ENCODE measurements around the gene SWAP70.
"Not testable (repeated sequence)": the region's sequence is repeated elsewhere in the genome, so short reads cannot be mapped to it uniquely, and the experiment has no call there.

SWAP70 gene

DNA sequence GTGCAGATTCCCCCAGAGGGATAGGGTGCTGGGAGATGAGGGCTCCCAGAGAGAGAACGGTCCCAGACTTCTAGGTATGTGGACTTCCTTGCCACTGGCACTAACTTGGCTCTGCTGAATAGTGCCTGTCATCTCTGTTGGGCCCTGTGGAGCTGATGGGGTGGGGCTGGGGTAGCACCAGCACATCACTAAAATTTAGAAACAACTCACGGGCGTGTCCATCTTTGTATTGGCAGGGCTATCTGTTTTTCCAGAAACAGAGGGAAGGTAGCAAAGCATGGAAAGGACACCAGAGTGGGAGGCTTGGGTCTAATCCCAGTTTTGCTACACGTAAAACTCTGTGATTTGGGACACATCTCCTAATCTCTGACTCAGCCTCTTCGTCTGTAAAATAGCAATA is 25.8 kb downstream of the SWAP70 start:
- no peak for TF ChIP-seq Cebpa-rat (IDR thresholded peaks at IDR 0.05)
- Histone ChIP-seq H4K20me1 (peaks cover 0 to 100% (median 0%) of the 10 kb centered on the region in 11 experiments; a peak in 6 of 22 replicates), H3K27ac (peak overlapping the region; percentile 44 to 69 (median 63); a peak in 18 of 22 replicates), H3K4me3 (no peak overlapping the region), H3K4me2 (peak overlapping the region; percentile 57 to 87 (median 70)), H3K27me3 (no peaks in the 10 kb centered on the region), H3K9ac (peak overlapping the region; percentile 11 to 57 (median 39); a peak in 15 of 22 replicates), H3K36me3 (peaks cover 1 to 42% (median 7%) of the 10 kb centered on the region in 11 experiments; a peak in 21 of 22 replicates), H3K9me3 (replicated peaks in 1 of 11) (peaks cover 0 to 3% (median under 1%) of the 10 kb centered on the region in 11 experiments; a peak in 8 of 22 replicates), H3K4me1 (peaks cover 56 to 78% (median 60%) of the 10 kb centered on the region in 10 experiments)

DNA sequence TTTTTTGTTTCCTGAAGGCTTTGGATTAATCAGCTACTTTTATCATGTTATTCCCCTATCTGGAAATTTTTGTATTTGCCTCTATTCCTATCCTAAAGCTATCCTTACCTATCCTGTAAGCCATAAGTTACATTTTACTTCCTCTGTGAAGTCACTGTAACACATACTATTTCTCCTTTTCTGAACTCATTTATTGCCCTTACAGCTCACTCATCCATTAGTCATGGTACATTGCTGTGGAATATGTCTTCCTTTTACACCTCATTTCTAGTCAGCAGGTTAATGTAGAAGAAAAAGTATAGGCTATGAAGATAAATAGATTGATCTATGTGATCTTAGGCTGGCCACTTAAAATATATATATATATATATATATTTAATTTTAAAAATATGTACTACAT is 28.0 kb downstream of the SWAP70 start:
- no peak for TF ChIP-seq Cebpa-rat (IDR thresholded peaks at IDR 0.05)
- H3K36me3 ChIP-seq, result peaks cover 11 to 44% (median 17%) of the 10 kb centered on the region in 11 experiments
- peaks cover 56 to 73% (median 60%) of the 10 kb centered on the region in 10 experiments for H3K4me1 ChIP-seq
- no peaks in the 10 kb centered on the region for H3K27me3 ChIP-seq
- peak overlapping the region in 10 of 11 experiments; percentile 39 to 76 (median 66); a peak in 19 of 22 replicates for H3K27ac ChIP-seq
- peaks cover 0 to 92% (median 0%) of the 10 kb centered on the region in 11 experiments; a peak in 6 of 22 replicates for H4K20me1 ChIP-seq
- peaks cover 0 to 13% (median 7%) of the 10 kb centered on the region in 11 experiments; a peak in 14 of 22 replicates for H3K9me3 ChIP-seq (replicated peaks in 1 of 11)
- H3K4me3 ChIP-seq, result no peak overlapping the region
- H3K4me2 ChIP-seq, result peak overlapping the region; percentile 39 to 85 (median 65); a peak in 21 of 22 replicates
- H3K9ac ChIP-seq, result no peak overlapping the region

DNA sequence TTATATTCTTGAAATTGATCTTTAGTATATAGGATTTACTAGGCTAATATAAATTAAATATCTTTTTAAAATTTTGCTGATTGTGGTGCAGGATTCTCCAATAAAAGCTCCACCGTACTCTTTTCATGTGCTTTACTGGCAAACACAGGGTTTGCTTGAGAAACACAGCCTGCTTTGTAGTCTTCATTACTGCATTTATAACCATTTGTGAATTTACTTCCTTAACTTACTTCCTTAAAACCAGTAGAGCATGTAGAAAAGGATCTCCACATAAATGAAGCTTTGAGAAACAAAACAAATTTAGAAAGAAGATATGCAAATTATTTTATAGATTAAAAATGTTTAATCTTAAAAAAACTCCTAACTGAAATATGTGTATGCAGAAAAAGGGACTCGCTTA is 28.8 kb downstream of the SWAP70 start:
- Histone ChIP-seq H4K20me1 (peaks cover 0 to 92% (median 0%) of the 10 kb centered on the region in 11 experiments; a peak in 6 of 22 replicates), H3K27ac (peak overlapping the region; percentile 39 to 76 (median 65); a peak in 20 of 22 replicates), H3K27me3 (no peaks in the 10 kb centered on the region), H3K4me1 (peaks cover 56 to 65% (median 60%) of the 10 kb centered on the region in 10 experiments), H3K36me3 (peaks cover 11 to 42% (median 20%) of the 10 kb centered on the region in 11 experiments), H3K9me3 (replicated peaks in 1 of 11) (peaks cover 0 to 13% (median 7%) of the 10 kb centered on the region in 11 experiments; a peak in 14 of 22 replicates), H3K4me2 (peak overlapping the region; percentile 47 to 86 (median 73); a peak in 20 of 22 replicates), H3K9ac (peak overlapping the region in 7 of 11 experiments; percentile 16 to 42 (median 23); a peak in 7 of 22 replicates), H3K4me3 (no peak overlapping the region; a peak in 1 of 20 replicates)
- peak in 1 of 11 experiments; percentile 24; a peak in 1 of 22 replicates for TF ChIP-seq Cebpa-rat (IDR thresholded peaks at IDR 0.05)

DNA sequence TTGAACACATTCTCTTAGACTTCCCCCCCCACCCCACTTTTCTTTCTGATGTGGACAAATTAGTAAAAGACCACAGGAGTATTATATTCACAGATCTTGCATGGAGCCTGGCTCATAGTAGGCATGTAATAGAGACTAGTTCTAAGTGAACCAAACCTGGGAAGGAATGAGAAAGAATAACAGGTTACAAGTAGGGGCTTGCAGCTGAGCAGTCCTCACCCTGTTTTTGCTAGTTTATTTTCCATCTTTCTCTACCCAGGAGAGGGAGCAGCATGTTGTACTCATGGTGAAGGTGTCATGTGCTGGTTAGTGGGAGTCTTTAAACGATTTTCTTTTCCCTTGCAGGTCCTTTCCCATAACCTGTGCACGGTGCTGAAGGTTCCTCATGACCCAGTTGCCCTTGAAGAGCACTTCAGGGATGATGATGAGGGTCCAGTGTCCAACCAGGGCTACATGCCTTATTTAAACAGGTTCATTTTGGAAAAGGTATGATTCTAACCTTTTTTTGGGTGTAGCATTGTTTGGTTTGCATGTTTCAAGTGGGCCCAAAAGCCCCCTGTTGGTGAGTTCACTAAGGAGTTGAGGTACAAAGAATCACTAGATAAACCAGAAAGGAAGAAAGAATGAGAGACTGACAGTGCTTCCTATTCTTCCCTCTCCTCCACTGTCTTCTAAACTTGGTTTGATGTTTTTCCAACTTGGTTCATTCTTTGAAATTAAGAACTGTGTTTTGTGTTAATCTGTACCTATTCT is 30.1 kb downstream of the SWAP70 start:
- Histone ChIP-seq H3K36me3 (peaks cover 11 to 54% (median 20%) of the 10 kb centered on the region in 11 experiments), H3K27me3 (no peaks in the 10 kb centered on the region), H3K9ac (0 out of 22 replicates have a peak overlapping the region, but pooled peaks of 1 of the 11 experiments have one; percentile 9), H3K9me3 (replicated peaks in 1 of 11) (peaks cover 0 to 13% (median 7%) of the 10 kb centered on the region in 11 experiments; a peak in 14 of 22 replicates), H3K27ac (peak overlapping the region in 7 of 11 experiments; percentile 61 to 76 (median 66); a peak in 10 of 22 replicates), H3K4me2 (peak overlapping the region; percentile 46 to 86 (median 73); a peak in 21 of 22 replicates), H4K20me1 (peaks cover 0 to 92% (median 0%) of the 10 kb centered on the region in 11 experiments; a peak in 6 of 22 replicates), H3K4me3 (no peak overlapping the region), H3K4me1 (peaks cover 45 to 61% (median 50%) of the 10 kb centered on the region in 10 experiments)
- TF ChIP-seq Cebpa-rat (IDR thresholded peaks at IDR 0.05), result no peak

DNA sequence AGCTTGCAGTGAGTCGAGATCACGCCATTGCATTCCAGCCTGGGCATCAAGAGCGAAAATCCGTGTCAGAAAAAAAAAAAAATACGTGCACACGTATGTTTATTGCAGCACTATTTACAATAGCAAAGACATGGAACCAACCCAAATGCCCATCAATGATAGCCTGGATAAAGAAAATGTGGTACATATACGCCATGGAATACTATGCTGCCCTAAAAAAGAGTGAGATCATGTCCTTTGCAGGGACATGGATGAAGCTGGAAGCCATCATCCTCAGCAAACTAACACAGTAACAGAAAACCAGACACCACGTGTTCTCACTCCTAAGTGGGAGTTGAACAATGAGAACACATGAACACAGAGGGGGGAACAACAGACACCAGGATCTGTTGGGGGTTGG is 31.4 kb downstream of the SWAP70 start:
- not testable (repeated sequence) for H3K27me3 ChIP-seq, H3K9ac ChIP-seq, H3K27ac ChIP-seq, H3K4me2 ChIP-seq, H3K4me3 ChIP-seq
- peaks cover 0 to 13% (median 7%) of the 10 kb centered on the region in 11 experiments; a peak in 14 of 22 replicates for H3K9me3 ChIP-seq (replicated peaks in 1 of 11)
- peaks cover 0 to 92% (median 0%) of the 10 kb centered on the region in 11 experiments; a peak in 6 of 22 replicates for H4K20me1 ChIP-seq
- peaks cover 11 to 54% (median 20%) of the 10 kb centered on the region in 11 experiments for H3K36me3 ChIP-seq
- H3K4me1 ChIP-seq, result peaks cover 33 to 48% (median 38%) of the 10 kb centered on the region in 10 experiments

DNA sequence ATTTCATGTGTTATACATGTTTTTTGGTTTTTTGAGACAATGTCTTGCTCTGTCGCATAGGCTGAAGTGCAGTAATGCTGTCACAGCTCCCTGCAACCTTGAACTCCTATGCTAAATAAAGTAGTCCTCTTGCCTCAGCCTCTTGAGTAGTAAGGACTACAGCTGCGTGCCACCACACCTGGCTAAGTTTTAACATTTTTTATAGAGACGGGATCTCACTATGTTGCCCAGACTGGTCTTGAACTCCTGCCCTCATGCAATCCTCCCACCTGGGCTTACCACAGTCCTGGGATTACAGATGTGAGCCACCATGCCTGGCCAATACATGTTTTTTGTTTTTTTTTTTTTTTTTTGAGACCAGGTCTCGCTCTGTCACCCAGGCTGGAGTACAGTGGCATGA is 33.9 kb downstream of the SWAP70 start:
- Histone ChIP-seq H3K9me3 (replicated peaks in 1 of 11) (peaks cover 0 to 13% (median 7%) of the 10 kb centered on the region in 11 experiments; a peak in 14 of 22 replicates), H3K4me1 (peaks cover 21 to 33% (median 27%) of the 10 kb centered on the region in 10 experiments), H4K20me1 (peaks cover 0 to 92% (median 0%) of the 10 kb centered on the region in 11 experiments; a peak in 6 of 22 replicates), H3K27ac (no peak overlapping the region), H3K4me3 (no peak overlapping the region), H3K36me3 (peaks cover 11 to 71% (median 20%) of the 10 kb centered on the region in 11 experiments), H3K9ac (no peak overlapping the region), H3K27me3 (no peaks in the 10 kb centered on the region), H3K4me2 (no peak overlapping the region)
- no peak for TF ChIP-seq Cebpa-rat (IDR thresholded peaks at IDR 0.05)

DNA sequence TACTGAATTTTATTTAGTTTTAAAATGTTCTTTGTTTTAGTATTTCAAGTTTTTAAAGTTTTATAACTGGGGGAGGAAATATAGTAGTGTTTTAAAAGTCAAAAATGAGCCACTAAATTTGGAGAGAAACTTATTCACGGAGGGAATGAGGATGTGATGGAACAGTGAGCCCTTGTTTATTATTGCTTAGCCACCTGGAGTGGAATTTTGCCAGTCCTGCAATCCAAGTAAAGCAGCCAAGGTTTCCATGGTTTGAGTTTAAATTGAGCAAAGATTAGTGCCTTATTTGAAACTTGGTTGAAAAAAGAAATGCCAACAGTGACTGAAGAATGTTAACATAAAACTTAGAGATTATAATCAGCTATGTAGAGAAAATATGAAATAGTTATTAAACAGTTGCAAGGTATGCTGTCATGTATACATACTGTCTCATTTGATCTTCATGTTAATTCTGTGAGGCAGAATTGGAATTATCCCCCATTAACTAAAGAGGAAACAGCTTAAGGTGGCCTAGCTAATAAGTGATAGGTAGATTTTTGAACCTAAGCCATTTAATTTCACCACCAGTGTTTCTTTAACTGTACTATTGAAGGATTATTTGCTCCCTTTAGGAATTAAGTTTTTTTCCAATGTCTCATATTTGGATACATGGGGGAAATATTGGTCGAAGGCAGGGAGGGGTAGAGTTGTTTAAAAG is 36.4 kb downstream of the SWAP70 start:
- no peak overlapping the region for H3K4me2 ChIP-seq
- H3K9me3 ChIP-seq (replicated peaks in 1 of 11), result peaks cover 0 to 5% (median 1%) of the 10 kb centered on the region in 11 experiments; a peak in 12 of 22 replicates

DNA sequence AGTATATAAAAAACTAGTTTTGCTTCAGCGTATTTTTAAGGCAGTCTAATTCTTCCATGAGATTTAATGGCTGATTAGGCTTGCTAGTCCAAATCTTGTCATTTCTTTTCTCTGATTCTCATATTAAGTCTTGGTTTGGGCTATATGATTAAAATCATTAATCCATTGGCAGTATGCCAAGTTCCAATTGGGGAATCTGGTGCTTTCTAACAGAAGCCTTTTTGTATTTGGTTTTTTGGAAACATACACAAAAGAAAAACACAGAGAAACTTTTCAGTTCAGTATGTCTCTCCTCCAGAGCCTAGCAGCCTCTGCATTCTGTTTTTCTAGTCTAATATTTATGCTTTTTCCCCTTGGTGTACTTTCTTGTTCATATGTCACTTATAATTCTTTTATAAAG is 37.9 kb downstream of the SWAP70 start:
- Histone ChIP-seq H3K4me1 (peaks cover 10 to 28% (median 19%) of the 10 kb centered on the region in 10 experiments; a peak in 19 of 20 replicates), H3K36me3 (peaks cover 0 to 61% (median 0%) of the 10 kb centered on the region in 11 experiments; a peak in 7 of 22 replicates)

More for the DNA sequence above, 36.4 kb downstream of the SWAP70 start:
- Histone ChIP-seq H4K20me1 (peaks cover 0 to 98% (median 0%) of the 10 kb centered on the region in 11 experiments; a peak in 6 of 22 replicates), H3K4me3 (no peak overlapping the region), H3K9ac (no peak overlapping the region), H3K4me1 (peaks cover 10 to 28% (median 19%) of the 10 kb centered on the region in 10 experiments; a peak in 19 of 20 replicates), H3K27me3 (no peaks in the 10 kb centered on the region), H3K36me3 (peaks cover 2 to 76% (median 8%) of the 10 kb centered on the region in 11 experiments; a peak in 20 of 22 replicates), H3K27ac (no peak overlapping the region)
- no peak for TF ChIP-seq Cebpa-rat (IDR thresholded peaks at IDR 0.05)

More for the DNA sequence above, 37.9 kb downstream of the SWAP70 start:
- peaks cover 0 to 94% (median 0%) of the 10 kb centered on the region in 11 experiments; a peak in 6 of 22 replicates for H4K20me1 ChIP-seq
- no peak overlapping the region for H3K9ac ChIP-seq
- peak overlapping the region in 7 of 11 experiments; percentile 32 to 56 (median 41); a peak in 10 of 22 replicates for H3K4me2 ChIP-seq
- TF ChIP-seq Cebpa-rat (IDR thresholded peaks at IDR 0.05), result no peak
- H3K4me3 ChIP-seq, result no peak overlapping the region
- no peaks in the 10 kb centered on the region for H3K27me3 ChIP-seq
- H3K9me3 ChIP-seq (replicated peaks in 1 of 11), result peaks cover 0 to 4% (median 0%) of the 10 kb centered on the region in 11 experiments; a peak in 2 of 22 replicates
- H3K27ac ChIP-seq, result no peak overlapping the region
